Measurements from ENCODE around the gene ACER3. TPM values are rescaled to one million over a fixed set of nuclear protein-coding genes. Genes with fewer than 3 reads are reported as not detected.

Gene ACER3
- total and polyA plus RNA-seq, 2 donors = 4.5 to 19.0 TPM

DNA sequence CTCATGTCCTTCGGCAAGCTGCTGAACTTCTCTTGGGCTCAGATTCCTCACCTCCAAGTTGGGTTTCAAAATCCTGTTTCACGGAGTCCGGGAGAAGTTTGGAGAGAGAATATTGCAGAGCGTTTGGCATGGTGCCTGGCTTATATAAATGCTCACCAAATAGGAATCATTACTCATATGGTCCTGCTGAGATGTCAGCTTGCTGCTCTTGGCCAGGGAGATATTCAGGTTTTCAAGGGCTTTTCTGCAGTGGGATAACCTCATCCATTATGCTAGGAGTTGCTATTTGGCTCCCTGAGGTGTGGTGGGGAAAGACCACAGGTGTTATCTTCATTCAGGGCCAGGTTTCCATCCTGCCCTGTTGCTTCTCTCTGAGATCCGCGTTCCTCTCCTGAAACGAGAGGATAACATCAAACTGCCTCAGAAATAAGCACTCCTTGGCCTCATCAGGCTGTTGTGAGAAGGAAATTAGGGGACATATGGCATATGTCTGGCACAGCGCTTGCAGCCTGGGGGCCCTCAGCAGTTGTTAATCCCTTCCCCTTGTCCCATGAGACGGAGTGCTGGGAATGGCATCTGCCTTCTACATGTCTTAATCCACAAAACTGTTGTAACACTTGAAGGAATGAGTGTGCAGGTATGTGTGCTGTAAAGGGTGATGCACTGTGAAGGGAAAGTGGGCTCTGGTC, 29.9 kb upstream of the ACER3 start:
- H3K4me3 ChIP-seq (ENCODE audit: low read depth, low read length) = no peak overlapping the region
- WGBS = 36% methylated on average over 9 of the region's 9 CpGs
- H3K36me3 ChIP-seq (ENCODE audit: insufficient read depth) = no peaks in the 10 kb centered on the region
- H3K27ac ChIP-seq (ENCODE audit: low read depth) = no peak overlapping the region
- H3K4me1 ChIP-seq (ENCODE audit: insufficient read depth) = no peaks in the 10 kb centered on the region
- DNase-seq (ENCODE audit: extremely low spot score) = no peak

DNA sequence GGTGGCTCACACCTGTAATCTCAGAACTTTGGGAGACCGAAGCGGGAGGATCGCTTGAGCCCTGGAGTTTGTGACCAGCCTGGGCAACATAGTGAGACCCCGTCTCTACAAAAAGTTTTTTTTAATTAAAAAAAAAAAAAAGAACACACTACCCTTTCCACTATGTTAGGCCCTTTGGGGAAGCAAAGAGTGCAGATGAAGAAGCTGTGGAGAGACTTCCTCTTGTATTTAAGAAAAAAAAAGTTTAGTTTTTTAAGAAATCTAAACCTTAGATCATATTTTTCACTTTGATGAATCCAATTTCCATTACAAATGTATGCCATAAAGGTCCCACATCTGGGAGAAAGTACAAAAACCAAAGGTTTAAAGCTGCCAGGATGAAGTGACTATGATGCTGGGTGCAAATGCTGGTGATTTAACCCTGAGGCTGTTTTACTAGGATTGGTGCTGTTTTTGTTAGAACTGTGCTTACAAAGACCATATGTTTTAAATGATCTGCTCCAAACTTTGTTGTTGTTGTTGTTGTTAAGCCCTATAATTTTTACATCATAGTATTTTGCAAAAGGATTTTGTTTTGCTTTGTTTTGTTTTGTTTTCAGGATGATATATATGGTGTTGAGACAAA, 28.9 kb upstream of the ACER3 start:
- Histone ChIP-seq H3K4me1 (ENCODE audit: insufficient read depth) (no peaks in the 10 kb centered on the region), H3K4me3 (ENCODE audit: low read depth, low read length) (no peak overlapping the region), H3K36me3 (ENCODE audit: insufficient read depth) (no peaks in the 10 kb centered on the region), H3K27ac (ENCODE audit: low read depth) (no peak overlapping the region)
- 96% methylated on average over 4 of the region's 4 CpGs for WGBS
- no peak for DNase-seq (ENCODE audit: extremely low spot score)

DNA sequence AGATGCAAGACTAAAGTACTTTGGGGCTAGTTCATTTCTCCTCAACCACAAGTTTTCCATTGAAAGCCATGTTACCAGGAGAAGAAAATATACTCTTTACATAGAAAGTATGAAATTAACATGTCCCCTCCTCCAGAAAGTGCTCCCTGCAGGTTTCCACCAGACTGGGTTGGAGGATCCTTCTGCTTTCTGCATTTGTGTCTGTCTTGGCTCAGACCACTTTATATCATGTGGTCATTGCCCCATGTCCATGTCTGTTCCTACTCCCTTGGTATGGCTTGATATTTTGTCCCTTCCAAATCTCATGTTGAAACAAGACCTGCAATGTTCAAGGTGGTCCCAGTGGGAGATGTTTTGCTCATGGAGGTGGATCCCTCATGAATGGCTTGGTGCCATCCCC, 28.4 kb upstream of the ACER3 start:
- no peak overlapping the region for H3K27ac ChIP-seq (ENCODE audit: low read depth)
- no peaks in the 10 kb centered on the region for H3K4me1 ChIP-seq (ENCODE audit: insufficient read depth)
- no peaks in the 10 kb centered on the region for H3K36me3 ChIP-seq (ENCODE audit: insufficient read depth)
- no peak for DNase-seq (ENCODE audit: extremely low spot score)
- no peak overlapping the region for H3K4me3 ChIP-seq (ENCODE audit: low read depth, low read length)

DNA sequence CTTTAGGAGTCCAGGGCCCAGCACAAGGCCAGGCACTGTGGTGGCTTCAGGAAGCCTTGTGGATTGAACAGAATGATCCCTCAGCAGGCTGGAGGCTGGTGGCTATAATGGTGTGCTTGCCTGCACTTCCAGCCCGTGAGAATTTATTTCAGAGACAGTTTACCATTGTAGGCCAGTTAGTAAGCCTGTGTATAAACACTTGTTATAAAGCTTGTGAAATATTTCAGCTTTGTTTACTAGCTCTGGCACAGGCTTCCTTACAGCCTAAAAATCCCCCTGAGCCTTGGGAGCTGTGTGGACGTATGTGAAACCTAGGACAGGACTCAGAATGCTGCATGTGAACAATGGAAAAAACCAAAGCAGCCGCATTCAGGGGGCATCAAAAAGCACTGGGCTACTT, 26.6 kb upstream of the ACER3 start:
- WGBS = 44% methylated on average over 3 of the region's 3 CpGs
- Histone ChIP-seq H3K36me3 (ENCODE audit: insufficient read depth) (no peaks in the 10 kb centered on the region), H3K27ac (ENCODE audit: low read depth) (no peak overlapping the region), H3K4me1 (ENCODE audit: insufficient read depth) (no peaks in the 10 kb centered on the region), H3K4me3 (ENCODE audit: low read depth, low read length) (no peak overlapping the region)
- DNase-seq (ENCODE audit: extremely low spot score) = no peak

DNA sequence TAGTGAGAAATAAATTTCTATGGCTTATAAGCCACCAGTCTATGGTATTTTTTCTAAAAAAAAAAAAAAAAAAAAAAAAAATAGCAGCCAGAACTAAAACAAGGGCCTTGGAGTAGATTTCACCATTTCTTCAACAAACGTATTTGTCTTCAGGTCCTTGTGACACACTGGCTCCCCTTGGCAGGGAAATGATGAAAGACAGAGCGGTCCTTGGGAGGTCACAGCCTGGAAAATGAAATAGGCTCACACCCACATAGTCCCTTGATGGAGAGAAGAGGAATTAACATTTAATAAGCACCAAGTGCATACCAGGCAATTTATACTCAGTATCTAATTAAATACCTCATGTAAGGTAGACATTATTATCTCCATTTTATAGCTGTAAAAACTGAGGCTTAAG, 25.7 kb upstream of the ACER3 start:
- Histone ChIP-seq H3K27ac (ENCODE audit: low read depth) (no peak overlapping the region), H3K4me3 (ENCODE audit: low read depth, low read length) (no peak overlapping the region), H3K4me1 (ENCODE audit: insufficient read depth) (no peaks in the 10 kb centered on the region), H3K36me3 (ENCODE audit: insufficient read depth) (no peaks in the 10 kb centered on the region)
- 97% methylated on average over 2 of the region's 2 CpGs for WGBS
- no peak for DNase-seq (ENCODE audit: extremely low spot score)

DNA sequence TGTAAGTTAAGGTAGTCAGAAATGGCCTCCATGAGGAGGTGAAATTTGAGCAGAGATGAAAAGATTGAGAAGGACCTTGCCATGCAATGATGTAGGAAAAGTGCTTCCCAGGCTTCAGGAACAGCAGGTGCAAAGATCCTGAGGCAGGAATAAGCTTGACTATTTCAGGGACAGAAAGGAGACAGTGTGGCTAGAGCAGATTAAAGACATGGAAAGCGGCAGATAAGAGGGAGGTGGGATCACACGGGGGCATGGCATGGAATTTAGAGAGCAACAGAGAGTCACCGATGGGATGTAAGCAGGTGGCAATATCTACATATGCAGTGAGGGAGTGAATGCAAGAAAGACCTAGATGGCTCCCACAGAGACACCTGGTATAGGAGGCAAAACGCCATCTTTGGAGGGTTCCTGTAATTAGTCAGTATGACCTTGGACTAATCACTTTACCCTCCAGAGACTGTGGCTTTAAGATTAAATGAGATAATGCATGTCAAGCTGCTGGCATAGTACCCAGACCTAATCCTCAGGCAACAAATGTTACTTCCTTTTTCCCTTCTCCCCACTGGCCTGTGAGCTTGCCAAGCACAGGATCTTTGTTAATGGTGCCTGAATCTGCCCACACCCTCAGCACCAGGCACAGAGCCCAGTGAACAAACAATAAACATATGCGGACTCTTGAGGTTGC, 24.6 kb upstream of the ACER3 start:
- no peak for DNase-seq (ENCODE audit: extremely low spot score)
- Histone ChIP-seq H3K27ac (ENCODE audit: low read depth) (no peak overlapping the region), H3K4me1 (ENCODE audit: insufficient read depth) (no peaks in the 10 kb centered on the region), H3K36me3 (ENCODE audit: insufficient read depth) (no peaks in the 10 kb centered on the region), H3K4me3 (ENCODE audit: low read depth, low read length) (no peak overlapping the region)
- 56% methylated on average over 5 of the region's 5 CpGs for WGBS

DNA sequence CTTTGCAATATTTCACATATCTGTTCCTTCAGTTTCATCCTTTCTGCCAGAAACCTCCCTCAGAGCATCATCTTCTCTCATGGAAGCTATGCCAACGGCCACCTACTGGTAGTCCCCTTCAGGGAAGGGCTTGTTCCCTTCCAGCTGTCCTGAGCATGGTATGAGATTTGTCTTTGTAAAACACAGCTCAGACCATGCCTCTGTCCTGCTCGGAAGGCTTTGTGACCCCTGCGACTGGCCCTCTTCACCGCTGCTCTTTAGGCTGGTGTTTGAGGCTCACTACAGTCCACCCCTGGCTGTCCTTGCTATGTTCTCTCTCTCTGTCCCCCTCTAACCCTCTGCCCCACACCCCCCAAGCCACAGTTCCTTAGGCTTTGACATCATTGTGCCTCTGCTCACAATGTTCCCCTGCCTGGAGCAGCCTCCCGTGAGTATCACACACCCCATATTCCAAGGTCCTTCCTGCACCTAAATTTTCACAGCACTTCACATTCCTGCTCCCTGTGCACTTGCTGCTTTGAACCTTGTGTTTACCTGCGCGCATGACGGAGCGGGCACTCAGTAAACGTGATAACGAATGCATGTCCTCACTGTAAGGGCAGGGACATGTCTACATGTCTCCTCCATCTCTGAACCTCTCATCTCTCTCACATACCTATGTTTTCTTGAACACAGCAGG, 24.0 kb upstream of the ACER3 start:
- no peak for DNase-seq (ENCODE audit: extremely low spot score)
- Histone ChIP-seq H3K4me3 (ENCODE audit: low read depth, low read length) (no peak overlapping the region), H3K27ac (ENCODE audit: low read depth) (no peak overlapping the region), H3K4me1 (ENCODE audit: insufficient read depth) (no peaks in the 10 kb centered on the region), H3K36me3 (ENCODE audit: insufficient read depth) (no peaks in the 10 kb centered on the region)
- WGBS = 69% methylated on average over 11 of the region's 11 CpGs

DNA sequence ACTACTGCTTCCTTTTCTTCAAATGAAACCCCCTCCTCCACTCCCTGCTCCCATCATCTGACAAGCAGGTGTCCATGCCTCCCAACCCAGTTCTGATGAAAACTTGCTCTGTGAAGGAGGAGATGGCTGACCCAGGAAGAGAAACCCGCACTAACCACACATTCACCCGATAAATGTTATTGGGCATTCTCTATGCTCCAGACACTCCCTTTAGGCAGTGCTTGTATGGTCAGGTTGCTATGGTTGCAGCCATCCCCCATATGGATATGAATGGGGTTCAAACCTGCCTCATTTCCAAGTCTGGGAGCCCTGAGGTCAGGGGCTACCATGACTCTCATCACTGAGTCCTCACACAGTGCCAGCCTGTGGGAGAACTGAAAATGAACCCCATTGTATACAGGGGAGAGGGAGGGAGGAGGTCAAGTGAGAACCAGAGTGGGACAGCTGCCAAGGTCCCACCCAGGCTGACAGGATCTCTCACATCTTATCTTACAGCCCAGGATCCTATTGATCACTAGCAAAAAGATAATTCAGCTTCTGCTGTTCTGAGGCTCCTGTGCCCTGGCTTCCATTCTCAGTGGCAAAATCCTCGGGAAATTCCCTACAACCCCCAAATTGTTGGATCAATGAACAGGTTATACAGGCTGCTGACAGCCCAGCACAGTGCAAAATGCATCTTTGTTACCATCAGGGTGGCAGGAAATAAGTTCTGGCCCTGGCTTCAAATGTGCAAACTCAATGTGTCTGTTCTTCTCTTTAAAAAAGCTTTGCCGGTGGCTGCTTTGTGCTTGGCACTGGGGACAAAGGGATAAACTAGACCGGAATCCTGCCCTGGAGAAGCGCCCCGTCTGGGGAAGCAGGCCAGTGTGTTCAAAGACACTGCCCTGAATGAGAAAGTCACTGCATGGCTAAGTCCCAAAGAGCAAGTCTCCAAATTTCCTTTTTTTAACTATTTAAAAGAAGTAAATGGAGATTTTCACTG, 22.7 kb upstream of the ACER3 start:
- no peak for DNase-seq (ENCODE audit: extremely low spot score)
- Histone ChIP-seq H3K27ac (ENCODE audit: low read depth) (no peak overlapping the region), H3K4me1 (ENCODE audit: insufficient read depth) (no peaks in the 10 kb centered on the region), H3K36me3 (ENCODE audit: insufficient read depth) (no peaks in the 10 kb centered on the region), H3K4me3 (ENCODE audit: low read depth, low read length) (no peak overlapping the region)
- WGBS = 49% methylated on average over 7 of the region's 7 CpGs

DNA sequence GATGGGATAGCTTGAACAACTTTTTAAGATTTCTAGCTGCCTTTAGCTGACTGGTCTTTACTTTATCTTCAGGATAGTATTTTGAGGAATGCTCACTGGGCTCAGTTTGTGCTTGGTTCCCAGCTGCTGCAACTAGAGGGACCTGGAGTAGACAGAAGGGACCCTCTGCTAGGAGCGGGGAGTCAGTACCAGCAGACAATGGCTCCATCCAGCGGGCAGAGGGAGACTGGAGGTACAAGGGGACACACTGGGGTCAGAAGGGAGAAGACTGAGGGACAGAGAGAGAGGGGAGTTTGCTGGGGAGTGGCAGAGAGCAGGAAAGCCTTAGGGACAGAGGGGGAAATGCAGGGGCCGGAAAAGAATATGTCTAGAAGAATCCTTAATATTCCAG, 22.0 kb upstream of the ACER3 start:
- 64% methylated on average over 3 of the region's 3 CpGs for WGBS
- no peaks in the 10 kb centered on the region for H3K36me3 ChIP-seq (ENCODE audit: insufficient read depth)
- no peak for DNase-seq (ENCODE audit: extremely low spot score)
- no peak overlapping the region for H3K4me3 ChIP-seq (ENCODE audit: low read depth, low read length)
- H3K27ac ChIP-seq (ENCODE audit: low read depth) = no peak overlapping the region
- H3K4me1 ChIP-seq (ENCODE audit: insufficient read depth) = no peaks in the 10 kb centered on the region

DNA sequence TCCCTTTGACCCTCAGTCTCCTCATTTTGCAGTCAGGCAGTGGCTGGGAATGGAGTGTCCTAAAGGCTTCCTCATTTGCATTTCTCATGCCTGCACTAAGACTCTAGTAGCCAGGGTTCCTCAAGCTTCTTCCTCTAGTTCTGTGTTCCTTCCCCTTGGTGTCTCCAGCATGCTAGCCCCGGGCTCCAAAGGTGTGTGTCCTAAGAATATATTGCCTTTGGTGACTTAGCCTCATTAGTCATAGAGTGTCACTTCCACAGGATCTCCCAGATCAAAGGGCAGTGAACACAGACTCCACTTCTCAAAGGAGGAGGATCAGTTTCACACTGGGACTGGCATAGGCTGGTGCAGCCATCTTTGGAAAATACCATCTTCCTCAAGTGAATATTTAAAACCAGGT, 21.4 kb upstream of the ACER3 start:
- Histone ChIP-seq H3K4me3 (ENCODE audit: low read depth, low read length) (no peak overlapping the region), H3K27ac (ENCODE audit: low read depth) (no peak overlapping the region), H3K36me3 (ENCODE audit: insufficient read depth) (no peaks in the 10 kb centered on the region), H3K4me1 (ENCODE audit: insufficient read depth) (no peaks in the 10 kb centered on the region)
- DNase-seq (ENCODE audit: extremely low spot score) = no peak
- WGBS = 21% methylated on average over 1 of the region's 1 CpG

DNA sequence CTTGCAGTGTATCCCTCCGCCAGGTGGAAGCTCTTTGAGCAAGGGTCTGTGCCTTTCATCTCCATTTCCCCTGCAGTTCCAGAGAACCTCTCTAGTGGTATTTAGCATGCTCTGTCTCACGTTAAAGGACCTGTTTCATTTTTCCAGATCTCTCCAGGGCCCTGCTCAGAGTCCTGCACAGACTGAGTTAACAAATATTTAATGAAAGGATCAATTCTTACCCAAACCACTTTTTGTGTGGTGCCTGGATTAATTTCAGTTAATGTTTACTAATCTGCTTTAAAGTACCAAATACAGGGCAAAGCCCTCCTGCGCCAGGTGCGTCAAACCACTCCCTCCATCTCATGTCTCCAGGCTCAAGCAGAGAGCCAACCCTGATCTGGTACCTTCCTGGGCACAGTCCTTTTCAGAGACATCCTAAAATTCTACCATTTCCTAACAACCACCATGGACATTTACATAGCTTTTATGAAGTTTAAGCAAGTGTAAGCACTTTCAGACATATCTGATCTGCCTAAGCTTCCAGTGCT, 18.7 kb upstream of the ACER3 start:
- no peak overlapping the region for H3K27ac ChIP-seq (ENCODE audit: low read depth)
- no peak overlapping the region for H3K4me3 ChIP-seq (ENCODE audit: low read depth, low read length)
- 86% methylated on average over 4 of the region's 4 CpGs for WGBS
- no peaks in the 10 kb centered on the region for H3K4me1 ChIP-seq (ENCODE audit: insufficient read depth)
- H3K36me3 ChIP-seq (ENCODE audit: insufficient read depth) = no peaks in the 10 kb centered on the region
- DNase-seq (ENCODE audit: extremely low spot score) = no peak

DNA sequence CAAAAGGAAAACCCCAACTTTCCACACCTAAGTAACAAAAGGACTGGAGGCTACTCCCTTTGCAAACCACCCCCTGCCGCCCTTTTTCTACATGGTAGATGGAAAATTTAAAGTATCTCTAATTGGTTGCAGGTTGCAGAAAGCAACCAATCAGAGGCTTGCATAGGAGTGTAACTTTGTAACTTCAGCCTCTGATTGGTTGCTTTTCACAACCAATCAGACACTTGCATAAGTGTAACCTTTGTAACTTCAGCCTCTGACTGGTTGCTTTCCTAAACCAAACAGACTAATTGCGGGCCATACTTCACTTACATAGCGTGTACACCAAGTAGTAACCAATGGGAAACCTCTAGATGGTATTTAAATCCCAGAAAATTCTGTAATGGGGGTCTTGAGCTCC, 16.8 kb upstream of the ACER3 start:
- no peaks in the 10 kb centered on the region for H3K36me3 ChIP-seq (ENCODE audit: insufficient read depth)
- DNase-seq (ENCODE audit: extremely low spot score) = no peak
- no peak overlapping the region for H3K4me3 ChIP-seq (ENCODE audit: low read depth, low read length)
- no peak overlapping the region for H3K27ac ChIP-seq (ENCODE audit: low read depth)
- WGBS = 94% methylated on average over 3 of the region's 3 CpGs
- H3K4me1 ChIP-seq (ENCODE audit: insufficient read depth) = no peaks in the 10 kb centered on the region

DNA sequence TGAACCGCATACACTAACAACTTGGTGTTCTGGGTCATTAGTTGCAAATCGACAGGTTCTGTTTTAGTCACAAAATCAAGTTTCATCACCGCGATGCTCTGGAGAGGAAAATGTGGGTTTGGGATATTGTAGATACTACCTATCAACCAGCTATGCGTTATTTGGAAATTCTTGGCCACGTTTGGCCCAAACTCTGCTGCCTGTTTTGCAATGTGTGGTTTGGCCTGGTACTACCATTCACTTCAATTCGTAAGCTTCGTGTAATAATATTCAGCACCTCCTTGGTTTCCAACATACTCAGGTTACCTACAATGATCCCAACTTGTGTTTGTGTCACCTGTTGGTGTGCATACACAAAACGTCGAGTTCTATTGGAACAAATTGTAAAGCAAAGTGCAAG, 16.2 kb upstream of the ACER3 start:
- Histone ChIP-seq H3K36me3 (ENCODE audit: insufficient read depth) (no peaks in the 10 kb centered on the region), H3K27ac (ENCODE audit: low read depth) (no peak overlapping the region), H3K4me3 (ENCODE audit: low read depth, low read length) (no peak overlapping the region), H3K4me1 (ENCODE audit: insufficient read depth) (no peaks in the 10 kb centered on the region)
- DNase-seq (ENCODE audit: extremely low spot score) = no peak
- 88% methylated on average over 10 of the region's 10 CpGs for WGBS
